GM21360 (cell line): Measurements from ENCODE around the gene CCDC121.

Experiments used
- ATAC-seq: cut with Tn5 transposase; IDR thresholded peaks from one replicate; pipeline ENCODE4 v1.9.1; 2021; ENCODE audit warnings: mild to moderate bottlenecking, moderate library complexity; ENCODE audit not compliant: unreplicated experiment

Gene CCDC121

GRCh38 chr2:27583390-27583915 lies 45.4 kb downstream of the CCDC121 start:
- no peak for ATAC-seq

- peak; percentile 88 for ATAC-seq
Measured at GRCh38 chr2:27582695-27583389, 46.0 kb downstream of the CCDC121 start, which contains the start of gene ZNF512. Gene ZNF512, plus strand, starts transcription at chr2:27583042. Its CDS starts 71 bp downstream, at chr2:27583113.

- ATAC-seq: no peak
Measured at GRCh38 chr2:27582129-27582694, 46.6 kb downstream of the CCDC121 start.

GRCh38 chr2:27581417-27582128 lies 47.2 kb downstream of the CCDC121 start:
- ATAC-seq: no peak
